Activated gamma-delta T cell treated with anti-CD3 and anti-CD28 coated beads, Interleukin-2, amount 50 U/mL, for 16 hours (primary cell): ENCODE measurements around the gene DERA.
"Not testable (repeated sequence)": the region's sequence is repeated elsewhere in the genome, so short reads cannot be mapped to it uniquely, and the experiment has no call there.

Experiments
- DNase-seq: peaks from one replicate; pipeline ENCODE4 v3.0.0-alpha.2; 2020; ENCODE audit warnings: low read depth

DERA gene

GRCh38 chr12:15904378-15904920 lies 6.7 kb upstream of the DERA start:
- no peak for DNase-seq

- DNase-seq: no peak
Observed at GRCh38 chr12:15910468-15910863, 666 bp upstream of the DERA start.

- not testable (repeated sequence) for DNase-seq
Observed at GRCh38 chr12:15911931-15912330, 799 bp downstream of the DERA start.

GRCh38 chr12:15914131-15914530 lies 3.0 kb downstream of the DERA start:
- DNase-seq: not testable (repeated sequence)

- no peak for DNase-seq
Observed at GRCh38 chr12:15918066-15918465, 6.9 kb downstream of the DERA start.

GRCh38 chr12:15919418-15919817 lies 8.3 kb downstream of the DERA start:
- DNase-seq: no peak

DNA sequence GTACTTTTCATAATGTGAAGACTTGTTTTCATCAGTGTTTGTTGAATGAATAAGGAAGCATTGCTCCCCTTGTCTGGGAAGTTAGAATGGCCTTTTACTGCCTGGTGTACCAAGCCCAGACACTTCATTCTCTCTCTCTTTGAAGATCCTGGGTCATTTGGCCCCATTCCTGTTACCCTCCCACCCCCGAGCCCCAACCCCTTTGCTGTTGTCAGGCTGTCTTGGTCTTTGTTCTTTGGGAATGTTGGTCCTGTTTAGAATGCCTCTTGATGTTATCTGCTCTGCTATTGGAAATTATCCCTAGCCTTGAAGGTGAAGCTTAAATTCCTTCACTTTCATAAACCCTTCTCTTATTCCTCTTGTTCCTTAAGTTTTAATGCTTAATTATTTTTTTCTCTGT lies 13.8 kb downstream of the DERA start:
- DNase-seq: no peak

- no peak for DNase-seq
Observed at GRCh38 chr12:15928346-15928745, 17.2 kb downstream of the DERA start.

- DNase-seq: no peak
Observed at GRCh38 chr12:15928870-15929571, 17.9 kb downstream of the DERA start.

GRCh38 chr12:15931590-15932053 lies 20.5 kb downstream of the DERA start:
- DNase-seq: no peak

DNA sequence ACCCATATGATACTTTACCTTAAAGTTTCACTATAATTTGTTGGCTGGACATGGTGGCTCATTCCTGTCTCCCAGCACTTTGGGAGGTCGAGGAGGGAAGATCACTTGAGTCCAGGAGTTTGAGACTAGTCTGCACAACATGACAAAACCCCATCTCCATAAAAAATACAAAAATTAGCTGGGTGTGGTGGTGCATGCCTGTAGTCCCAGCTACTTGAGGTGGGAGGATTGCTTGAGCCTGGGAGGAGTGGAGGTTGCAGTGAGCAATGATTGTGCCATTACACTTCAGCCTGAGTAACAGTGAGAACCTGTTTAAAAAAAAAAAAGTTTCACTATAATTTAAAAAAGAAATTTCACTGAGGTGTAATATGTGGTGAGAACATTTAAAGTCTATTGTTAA lies 21.2 kb downstream of the DERA start:
- DNase-seq: no peak

DNA sequence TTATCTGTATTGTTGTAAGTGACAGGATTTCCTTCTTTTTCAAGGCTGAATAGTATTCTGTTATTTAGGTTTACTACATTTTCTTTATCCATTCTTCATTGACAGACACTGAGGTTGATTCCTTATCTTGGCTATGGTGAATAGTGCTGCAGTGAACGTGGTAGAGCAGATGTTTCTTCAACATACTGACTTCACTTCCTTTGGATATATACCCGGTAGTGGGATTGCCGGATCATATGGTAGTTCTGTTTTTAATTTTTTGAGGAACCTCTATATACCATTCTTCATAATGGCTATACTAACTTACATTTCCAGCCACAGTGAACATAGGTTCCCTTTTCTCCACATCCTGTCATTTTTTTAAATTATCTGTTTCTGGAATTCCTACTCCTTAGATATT lies 21.8 kb downstream of the DERA start:
- no peak for DNase-seq

DNA sequence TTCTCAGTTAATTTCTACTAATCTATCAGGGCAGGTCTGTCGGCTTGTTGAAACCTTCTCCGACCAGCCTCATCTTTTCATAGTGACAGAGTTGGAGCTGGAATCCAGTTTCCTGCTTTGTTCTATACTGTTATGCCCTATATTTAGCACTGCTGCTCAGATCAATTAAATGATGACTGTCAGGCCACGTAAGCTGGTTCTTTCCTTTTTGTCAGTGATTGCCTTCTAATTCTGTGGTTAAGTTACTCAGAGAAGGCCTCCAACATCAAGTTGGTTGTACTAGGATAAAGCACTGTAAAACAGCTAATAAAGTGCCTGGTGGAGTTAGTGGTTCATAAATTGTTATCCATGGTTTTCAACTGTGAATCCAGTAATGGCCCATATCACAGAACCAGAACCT lies 22.6 kb downstream of the DERA start:
- no peak for DNase-seq

- no peak for DNase-seq
Observed at GRCh38 chr12:15936751-15937150, 25.6 kb downstream of the DERA start.

DNA sequence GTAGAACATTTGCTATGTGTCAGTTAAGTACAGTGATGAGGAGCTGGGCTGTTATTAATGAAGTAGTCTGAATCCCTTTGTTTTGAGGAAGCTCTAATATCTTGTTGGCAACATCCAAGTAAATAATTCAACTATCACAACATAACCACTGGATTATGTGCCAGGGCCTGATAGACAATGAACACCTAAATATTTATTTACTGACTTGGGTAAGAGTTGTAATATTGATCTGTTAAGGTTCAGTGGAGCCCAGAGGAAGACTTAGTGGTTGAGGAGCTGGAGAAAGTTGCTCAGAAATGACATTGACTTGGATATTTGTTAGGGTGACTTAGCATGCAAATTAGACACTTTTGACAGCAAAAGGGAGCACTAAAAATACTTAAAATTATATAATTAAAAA lies 26.8 kb downstream of the DERA start:
- no peak for DNase-seq

DNA sequence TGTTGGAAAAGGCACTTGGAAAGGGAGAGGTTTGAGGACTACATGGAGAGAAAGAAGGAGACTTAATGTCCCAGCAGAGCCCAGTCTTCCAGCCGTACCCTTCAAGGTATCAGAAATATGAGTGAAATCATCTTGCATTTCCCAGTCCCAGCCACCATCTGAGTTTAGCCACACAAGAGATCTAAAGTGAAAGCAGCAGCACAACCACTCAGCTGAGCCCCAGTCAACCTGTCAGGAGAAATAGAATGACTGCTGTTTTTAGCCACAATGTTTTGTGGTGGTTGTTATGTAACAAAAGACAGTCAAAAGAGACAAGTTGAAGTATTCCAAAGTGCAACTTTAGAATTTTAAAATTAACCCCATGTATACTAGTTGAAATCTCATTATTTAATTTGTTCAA lies 28.0 kb downstream of the DERA start:
- no peak for DNase-seq

DNA sequence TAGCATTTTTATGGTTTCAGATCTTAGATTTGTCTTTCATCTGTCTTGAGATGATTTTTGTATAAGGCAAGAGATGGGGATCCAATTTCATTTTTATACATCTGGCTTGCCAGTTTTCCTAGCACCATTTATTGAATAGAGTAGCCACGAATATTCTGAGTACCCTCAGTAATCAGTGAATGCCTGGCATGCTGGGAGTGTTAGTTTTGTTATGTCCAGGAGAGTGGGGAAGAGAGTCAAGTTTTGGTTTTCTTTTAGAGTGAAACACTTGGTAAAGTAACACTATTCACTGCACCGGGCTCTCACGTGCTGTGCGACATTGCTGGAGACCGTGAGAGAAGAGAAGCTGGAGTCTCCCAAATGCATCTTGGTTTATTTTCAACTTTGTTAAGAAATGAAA lies 31.3 kb downstream of the DERA start:
- no peak for DNase-seq

- not testable (repeated sequence) for DNase-seq
Observed at GRCh38 chr12:15943519-15943918, 32.4 kb downstream of the DERA start.

DNA sequence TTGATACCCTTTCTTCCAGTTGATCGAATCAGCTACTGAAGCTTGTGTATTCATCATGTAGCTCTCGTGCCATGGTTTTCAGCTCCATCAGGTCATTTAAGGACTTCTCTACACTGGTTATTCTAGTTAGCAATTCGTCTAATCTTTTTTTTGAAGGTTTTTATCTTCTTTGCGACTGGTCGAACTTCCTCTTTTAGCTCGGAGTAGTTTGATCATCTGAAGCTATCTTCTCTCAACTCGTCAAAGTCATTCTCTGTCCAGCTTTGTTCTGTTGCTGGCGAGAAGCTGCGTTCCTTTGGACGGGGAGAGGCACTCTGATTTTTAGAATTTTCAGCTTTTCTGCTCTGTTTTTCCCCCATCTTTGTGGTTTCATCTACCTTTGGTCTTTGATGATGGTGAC lies 37.3 kb downstream of the DERA start:
- not testable (repeated sequence) for DNase-seq

DNA sequence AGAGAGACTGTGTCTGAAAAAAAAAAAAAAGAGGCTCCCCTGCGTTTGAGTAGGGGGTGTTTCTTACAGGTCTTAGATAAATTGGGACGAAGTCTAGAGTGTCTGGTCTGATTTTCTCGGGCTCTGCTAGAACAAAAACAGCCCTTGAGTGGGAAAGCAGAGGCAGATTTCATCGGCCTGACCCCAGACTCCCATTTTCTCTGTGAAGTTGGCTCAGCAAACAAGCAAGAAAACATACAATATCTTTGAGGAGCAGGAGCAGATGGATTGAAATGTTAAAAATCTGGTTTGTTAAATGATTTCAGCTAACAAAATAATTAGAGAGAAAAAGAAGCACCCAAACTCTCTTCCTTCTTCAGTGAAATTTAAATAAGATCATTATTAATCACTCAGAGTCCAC lies 44.1 kb downstream of the DERA start:
- DNase-seq: no peak

- DNase-seq: no peak
Observed at GRCh38 chr12:15956010-15956409, 44.9 kb downstream of the DERA start.

- no peak for DNase-seq
Observed at GRCh38 chr12:15956413-15957185, 45.5 kb downstream of the DERA start.

DNA sequence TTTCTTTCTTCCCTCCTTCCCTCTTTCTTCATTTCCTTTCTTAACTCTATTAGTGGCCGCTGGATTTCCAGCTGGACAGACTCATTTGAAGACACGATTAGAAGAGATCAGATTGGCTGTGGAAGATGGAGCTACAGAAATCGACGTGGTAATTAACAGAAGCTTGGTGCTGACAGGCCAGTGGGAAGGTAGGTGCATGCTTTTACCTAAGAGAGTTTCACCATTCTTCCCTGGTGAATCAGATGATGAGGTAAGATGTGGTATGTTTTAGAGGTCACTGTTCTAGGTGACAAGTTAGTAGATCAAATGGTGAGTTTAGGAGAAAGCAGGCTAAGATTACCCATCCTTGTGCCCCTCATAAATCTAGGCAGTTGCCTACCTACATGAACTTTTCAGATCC lies 51.6 kb downstream of the DERA start:
- no peak for DNase-seq
